IMR-90 (cell line): ENCODE measurements around the gene PHF5A. TPM values are rescaled to one million over a fixed set of nuclear protein-coding genes. Genes with fewer than 3 reads are reported as not detected.

Experiments
- ATAC-seq: fragments of 200-7000 bp; cut with Tn5 transposase; 2 replicates; pipeline ENCODE4 v1.9.1; 2020; ENCODE audit warnings: low read depth, mild to moderate bottlenecking, moderate library complexity
- BruUV-seq: library from RNA; stranded (reverse); fragments of 400-500 nt; replicated peaks from 2 replicates; lab custom pipeline; 2021; lab: Mats Ljungman, UMichigan
- CTCF ChIA-PET: fragments of 300-600 bp; formaldehyde crosslinking; extraction: SDS; loops from one replicate; lab custom pipeline; 2021; ENCODE audit warnings: antibody characterized with exemption; lab: Yijun Ruan, JAX
- POLR2A ChIA-PET: fragments of 300-600 bp; sonication (Branson Sonifier 250); formaldehyde crosslinking; loops from one replicate; lab custom pipeline; 2022; ENCODE audit warnings: antibody characterized with exemption; ENCODE audit not compliant: unreplicated experiment; lab: Charles Lee
- DNase-seq: peaks from one replicate; pipeline ENCODE4 v3.0.0; 2013
- H2AFZ ChIP-seq: replicated peaks from 2 replicates; pipeline ENCODE3; 2013; ENCODE audit warnings: low read length, mild to moderate bottlenecking; ENCODE audit not compliant: poor library complexity
- H2AK5ac ChIP-seq: 2 replicates; pipeline ENCODE4 v1.6.1; 2013; ENCODE audit warnings: low read depth, low read length, inconsistent platforms
- H2AK9ac ChIP-seq: replicated peaks from 2 replicates; pipeline ENCODE3; 2013; ENCODE audit warnings: mild to moderate bottlenecking, low read depth, low read length, moderate library complexity; ENCODE audit not compliant: poor library complexity
- H2BK120ac ChIP-seq: 2 replicates; pipeline ENCODE4 v1.6.1; 2013; ENCODE audit warnings: low read depth, low read length, inconsistent platforms
- H2BK15ac ChIP-seq: 3 replicates; pipeline ENCODE4 v1.6.1; 2013; ENCODE audit warnings: low read depth, low read length, inconsistent platforms
- H2BK20ac ChIP-seq: 2 replicates; pipeline ENCODE4 v1.6.1; 2013; ENCODE audit warnings: low read depth, mild to moderate bottlenecking, inconsistent platforms, low read length, moderate library complexity
- H2BK5ac ChIP-seq: 2 replicates; pipeline ENCODE4 v1.6.1; 2013; ENCODE audit warnings: mild to moderate bottlenecking, low read depth, low read length, inconsistent platforms; ENCODE audit not compliant: poor library complexity, severe bottlenecking
- H3K14ac ChIP-seq: replicated peaks from 2 replicates; pipeline ENCODE4 v1.6.1; 2013; ENCODE audit warnings: low read depth, low read length, inconsistent platforms
- H3K18ac ChIP-seq: 2 replicates; pipeline ENCODE4 v1.6.1; 2013; ENCODE audit warnings: low read depth, low read length, control low read depth
- H3K23ac ChIP-seq: 2 replicates; pipeline ENCODE4 v1.6.1; 2013; ENCODE audit warnings: low read depth, low read length, inconsistent platforms
- H3K27ac ChIP-seq: 2 replicates; pipeline ENCODE4 v1.5.1; 2013; ENCODE audit warnings: mild to moderate bottlenecking, control low read depth, low read length; ENCODE audit not compliant: insufficient read depth
- H3K27me3 ChIP-seq: 2 replicates; pipeline ENCODE4 v1.6.1; 2013; ENCODE audit warnings: low read length; ENCODE audit not compliant: control insufficient read depth, insufficient read depth
- H3K36me3 ChIP-seq: 2 replicates; pipeline ENCODE4 v1.6.1; 2013; ENCODE audit warnings: low read length, mixed read lengths; ENCODE audit not compliant: control insufficient read depth, insufficient read depth
- H3K4ac ChIP-seq: 2 replicates; pipeline ENCODE4 v1.6.1; 2013; ENCODE audit warnings: low read depth, low read length, inconsistent platforms
- H3K4me1 ChIP-seq: 2 replicates; pipeline ENCODE4 v1.6.1; 2013; ENCODE audit warnings: low read length, mixed read lengths; ENCODE audit not compliant: control insufficient read depth, insufficient read depth
- H3K4me2 ChIP-seq: 2 replicates; pipeline ENCODE4 v1.6.1; 2013; ENCODE audit warnings: low read depth, mild to moderate bottlenecking, control low read depth, low read length, moderate library complexity
- H3K4me3 ChIP-seq: 2 replicates; pipeline ENCODE4 v1.5.1; 2013; ENCODE audit warnings: low read depth, mild to moderate bottlenecking, control low read depth, low read length, moderate library complexity; ENCODE audit not compliant: insufficient read depth
- H3K56ac ChIP-seq: 2 replicates; pipeline ENCODE4 v1.6.1; 2013; ENCODE audit warnings: low read length, inconsistent platforms; ENCODE audit not compliant: insufficient read depth; ENCODE audit errors: extremely low read depth
- H3K79me1 ChIP-seq, 2 experiments: 2 replicates each; pipeline ENCODE4 v1.6.1; 2013; ENCODE audit warnings: low read length in 2 of 2, inconsistent platforms in 1 of 2, low read depth in 1 of 2
- H3K9ac ChIP-seq: 2 replicates; pipeline ENCODE4 v1.6.1; 2013; ENCODE audit warnings: low read depth, low read length, control low read depth
- H3K9me1 ChIP-seq: 2 replicates; pipeline ENCODE4 v1.6.1; 2013; ENCODE audit warnings: low read length, inconsistent platforms; ENCODE audit not compliant: insufficient read depth
- H3K9me3 ChIP-seq: 2 replicates; pipeline ENCODE4 v1.6.1; 2013; ENCODE audit warnings: low read length; ENCODE audit not compliant: control insufficient read depth, insufficient read depth
- H4K20me1 ChIP-seq: 2 replicates; pipeline ENCODE4 v1.6.1; 2013; ENCODE audit warnings: low read length, inconsistent platforms; ENCODE audit not compliant: insufficient read depth
- H4K5ac ChIP-seq: 2 replicates; pipeline ENCODE4 v1.6.1; 2013; ENCODE audit warnings: mild to moderate bottlenecking, low read depth, low read length, control low read depth
- H4K8ac ChIP-seq, 2 experiments: 2 replicates each; pipeline ENCODE4 v1.6.1; 2013; ENCODE audit warnings: low read depth in 2 of 2, low read length in 2 of 2, control low read depth in 1 of 2, inconsistent platforms in 1 of 2
- H4K91ac ChIP-seq: 2 replicates; pipeline ENCODE4 v1.6.1; 2013; ENCODE audit warnings: low read depth, low read length, inconsistent platforms; ENCODE audit not compliant: insufficient read depth
- BHLHE40 ChIP-seq: fragments of 150-350 bp; IDR thresholded peaks from 2 replicates; pipeline ENCODE4 v1.6.1; 2016; ENCODE audit warnings: mild to moderate bottlenecking, low read depth, low read length
- CEBPB ChIP-seq: IDR thresholded peaks from 2 replicates; pipeline ENCODE4 v1.6.1; 2012; ENCODE audit warnings: low read depth, low read length, improper control_type of control experiment
- CHD1 ChIP-seq: IDR thresholded peaks from 2 replicates; pipeline ENCODE4 v1.6.1; 2012; ENCODE audit warnings: low read depth, low read length, improper control_type of control experiment
- CTCF ChIP-seq: conservative IDR thresholded peaks from 2 replicates; pipeline ENCODE4 v1.5.1; 2012; ENCODE audit warnings: mild to moderate bottlenecking, low read depth, low read length, improper control_type of control experiment
- FOS ChIP-seq: fragments of 150-350 bp; IDR thresholded peaks from 2 replicates; pipeline ENCODE4 v1.6.1; 2016; ENCODE audit warnings: low read depth, low read length
- MAFK ChIP-seq: IDR thresholded peaks from 2 replicates; pipeline ENCODE4 v1.6.1; 2012; ENCODE audit warnings: low read depth, low read length, improper control_type of control experiment
- MAZ ChIP-seq: IDR thresholded peaks from 2 replicates; pipeline ENCODE4 v1.6.1; 2012; ENCODE audit warnings: low read depth, mild to moderate bottlenecking, low read length, improper control_type of control experiment, moderate library complexity, borderline replicate concordance
- MXI1 ChIP-seq: IDR thresholded peaks from 2 replicates; pipeline ENCODE4 v1.6.1; 2012; ENCODE audit warnings: low read depth, mild to moderate bottlenecking, low read length, moderate library complexity, borderline replicate concordance
- NFE2L2 ChIP-seq: fragments of 150-350 bp; IDR thresholded peaks from 2 replicates; pipeline ENCODE4 v1.6.1; 2016; ENCODE audit warnings: low read depth, mild to moderate bottlenecking, low read length
- POLR2A ChIP-seq: IDR thresholded peaks from 2 replicates; pipeline ENCODE4 v1.6.1; 2012; ENCODE audit warnings: mild to moderate bottlenecking, low read depth, low read length
- RAD21 ChIP-seq: IDR thresholded peaks from 2 replicates; pipeline ENCODE4 v1.6.1; 2012; ENCODE audit warnings: low read length, improper control_type of control experiment
- RCOR1 ChIP-seq: IDR thresholded peaks from 2 replicates; pipeline ENCODE4 v1.6.1; 2012; ENCODE audit warnings: mild to moderate bottlenecking, low read length, improper control_type of control experiment; ENCODE audit not compliant: insufficient replicate concordance
- RFX5 ChIP-seq: IDR thresholded peaks from 2 replicates; pipeline ENCODE4 v1.8.0; 2012; ENCODE audit warnings: low read depth, mild to moderate bottlenecking, low read length, moderate library complexity
- SMC3 ChIP-seq: fragments of 150-350 bp; IDR thresholded peaks from 2 replicates; pipeline ENCODE4 v1.6.1; 2016; ENCODE audit warnings: low read depth, mild to moderate bottlenecking, antibody characterized with exemption, low read length, moderate library complexity
- WGBS, 2 experiments: methylation state at CpG; one replicate each; pipeline versions ENCODE4 v1.1.5 to v1.1.7; 2013; ENCODE audit warnings: missing lambda C conversion rate in 2 of 2; ENCODE audit not compliant: insufficient read length in 1 of 2; ENCODE audit errors: extremely low coverage in 2 of 2; 5-methylcytosine and 5-hydroxymethylcytosine counted together
- dilution Hi-C: fragments of 300-500 bp; cut with HindIII; formaldehyde crosslinking; loops from one replicate; pipeline ENCODE4 v1.14.3; 2018; ENCODE audit warnings: low sequenced_read_pairs; ENCODE audit not compliant: unreplicated experiment
- in situ Hi-C: fragments of 300-500 bp; cut with MboI; formaldehyde crosslinking; loops from 3 replicates; pipeline ENCODE4 v1.14.3; 2019; ENCODE audit warnings: low sequenced_read_pairs, inconsistent platforms, mixed read lengths
- intact Hi-C: fragments of 100-400 bp; cut with micrococcal nuclease; formaldehyde crosslinking; loops from 2 replicates; pipeline ENCODE4 v1.10.0; 2022
- polyA plus RNA-seq, 3 experiments: library from polyadenylated mRNA; depleted of rRNA; stranded (reverse); fragments of >200 nt; gene quantifications; 2 replicates each; pipeline ENCODE4 v1.2.3, GENCODE V29; 2012; ENCODE audit warnings: low replicate concordance in 1 of 3
- total RNA-seq: library from RNA; depleted of rRNA; stranded (reverse); fragments of >200 nt; gene quantifications from 2 replicates; pipeline ENCODE4 v1.2.3, GENCODE V29; 2012
- TF ChIP-seq, protein P1 (sequence below): fragments of 150-350 bp; IDR thresholded peaks from 2 replicates; pipeline ENCODE4 v1.6.1; 2017; ENCODE audit warnings: mild to moderate bottlenecking, antibody characterized with exemption, low read length, low read depth
- TF ChIP-seq, protein P2 (sequence below): fragments of 150-350 bp; IDR thresholded peaks from 2 replicates; pipeline ENCODE4 v1.6.1; 2016; ENCODE audit warnings: low read depth, mild to moderate bottlenecking, low read length, moderate library complexity, borderline replicate concordance

PHF5A gene
- total and polyA plus RNA-seq, 2 of the 4 experiments (the other 2 are of a cell fraction), result 50.9 to 54.9 TPM

DNA sequence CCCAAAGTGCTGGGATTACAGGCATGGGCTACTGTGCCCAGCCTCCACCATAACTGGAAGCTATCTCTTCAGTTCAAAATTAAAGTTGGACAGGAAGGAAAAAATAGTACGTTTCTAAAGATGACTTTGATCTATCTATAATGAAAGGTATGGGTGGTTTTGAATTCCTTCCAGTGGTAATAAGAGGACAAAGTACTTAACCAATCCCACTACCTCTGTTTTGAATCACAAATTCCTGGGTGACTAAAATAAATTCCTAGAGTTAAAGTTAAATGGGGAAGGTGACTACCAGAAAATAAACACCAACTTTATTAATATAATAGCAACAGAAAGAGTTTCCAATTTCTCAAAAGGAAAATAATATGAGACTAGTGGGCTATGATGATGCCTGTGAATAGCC lies 9.1 kb downstream of the PHF5A start:
- WGBS, 2 experiments, result no CpG with 5 or more reads among the region's 1 CpG
- no peak overlapping the region for H2AK9ac ChIP-seq
- H2AK5ac ChIP-seq, result no peak overlapping the region
- no peak overlapping the region for H2BK15ac ChIP-seq
- H3K27me3 ChIP-seq, result no peaks in the 10 kb centered on the region
- no peak overlapping the region for H4K5ac ChIP-seq
- intact Hi-C loops, result no loop called here
- no peak overlapping the region for H3K27ac ChIP-seq
- no peak overlapping the region for H3K23ac ChIP-seq
- no peaks in the 10 kb centered on the region for H3K4me1 ChIP-seq
- no peak overlapping the region for H3K9ac ChIP-seq
- no peak overlapping the region for H3K4ac ChIP-seq
- ChIA-PET POLR2A (no interaction called here), CTCF (no interaction called here)
- no peak overlapping the region for H2AFZ ChIP-seq
- H3K4me2 ChIP-seq, result no peak overlapping the region
- no peak overlapping the region for H2BK120ac ChIP-seq
- no peaks in the 10 kb centered on the region for H4K20me1 ChIP-seq
- no peak for TF ChIP-seq MXI1
- TF ChIP-seq RAD21, result no peak
- TF ChIP-seq FOS, result no peak
- TF ChIP-seq RCOR1, result no peak
- no peak for TF ChIP-seq MAZ
- TF ChIP-seq RFX5, result no peak
- no peak for TF ChIP-seq CTCF
- TF ChIP-seq, protein P1, sequence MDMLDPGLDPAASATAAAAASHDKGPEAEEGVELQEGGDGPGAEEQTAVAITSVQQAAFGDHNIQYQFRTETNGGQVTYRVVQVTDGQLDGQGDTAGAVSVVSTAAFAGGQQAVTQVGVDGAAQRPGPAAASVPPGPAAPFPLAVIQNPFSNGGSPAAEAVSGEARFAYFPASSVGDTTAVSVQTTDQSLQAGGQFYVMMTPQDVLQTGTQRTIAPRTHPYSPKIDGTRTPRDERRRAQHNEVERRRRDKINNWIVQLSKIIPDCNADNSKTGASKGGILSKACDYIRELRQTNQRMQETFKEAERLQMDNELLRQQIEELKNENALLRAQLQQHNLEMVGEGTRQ, result no peak
- no peak for TF ChIP-seq CEBPB
- TF ChIP-seq POLR2A, result no peak
- TF ChIP-seq MAFK, result no peak
- no peak for TF ChIP-seq NFE2L2
- TF ChIP-seq CHD1, result no peak
- TF ChIP-seq, protein P2, sequence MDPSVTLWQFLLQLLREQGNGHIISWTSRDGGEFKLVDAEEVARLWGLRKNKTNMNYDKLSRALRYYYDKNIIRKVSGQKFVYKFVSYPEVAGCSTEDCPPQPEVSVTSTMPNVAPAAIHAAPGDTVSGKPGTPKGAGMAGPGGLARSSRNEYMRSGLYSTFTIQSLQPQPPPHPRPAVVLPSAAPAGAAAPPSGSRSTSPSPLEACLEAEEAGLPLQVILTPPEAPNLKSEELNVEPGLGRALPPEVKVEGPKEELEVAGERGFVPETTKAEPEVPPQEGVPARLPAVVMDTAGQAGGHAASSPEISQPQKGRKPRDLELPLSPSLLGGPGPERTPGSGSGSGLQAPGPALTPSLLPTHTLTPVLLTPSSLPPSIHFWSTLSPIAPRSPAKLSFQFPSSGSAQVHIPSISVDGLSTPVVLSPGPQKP, result no peak
- TF ChIP-seq BHLHE40, result no peak
- no peak for TF ChIP-seq SMC3
- dilution Hi-C loops, result no loop called here
- no peak overlapping the region for H2BK5ac ChIP-seq
- H3K18ac ChIP-seq, result no peak overlapping the region
- no peaks in the 10 kb centered on the region for H3K9me3 ChIP-seq
- H3K14ac ChIP-seq, result no peak overlapping the region
- H4K8ac ChIP-seq, result no peak overlapping the region
- ATAC-seq (no peak), DNase-seq (no peak)
- no peak overlapping the region for H4K91ac ChIP-seq
- BruUV-seq, result no TSS peak
- in situ Hi-C loops, result no loop called here
- peaks cover 45% of the 10 kb centered on the region for H3K36me3 ChIP-seq
- no peaks in the 10 kb centered on the region; the same call in 1 of the 2 replicates for H3K9me1 ChIP-seq
- peaks cover 0 to 21% of the 10 kb centered on the region in 2 experiments; a peak in 2 of 4 replicates for H3K79me1 ChIP-seq
- H3K4me3 ChIP-seq, result no peak overlapping the region
- no peak overlapping the region for H3K56ac ChIP-seq
- no peak overlapping the region for H2BK20ac ChIP-seq
